NCI-H524 (cell line): ENCODE data around the gene EGLN1.

ENCODE experiments used
- DNase-seq, 2 experiments: peaks; one replicate each; lab custom pipeline; 2025; lab: John Stamatoyannopoulos, UW

The EGLN1 gene

GRCh38 chr1:231327617-231328016 lies 94.5 kb downstream of the EGLN1 start:
- no peak for DNase-seq

GRCh38 chr1:231326248-231326647 lies 95.8 kb downstream of the EGLN1 start:
- no peak for DNase-seq

GRCh38 chr1:231324660-231325059 lies 97.4 kb downstream of the EGLN1 start:
- no peak for DNase-seq

GRCh38 chr1:231322880-231323530 lies 99.1 kb downstream of the EGLN1 start:
- no peak for DNase-seq

GRCh38 chr1:231319080-231319479 lies 103.0 kb downstream of the EGLN1 start:
- no peak for DNase-seq

GRCh38 chr1:231318568-231318967 lies 103.5 kb downstream of the EGLN1 start:
- no peak for DNase-seq

- DNase-seq = no peak
Measured at GRCh38 chr1:231318015-231318355, 104.1 kb downstream of the EGLN1 start.

GRCh38 chr1:231317306-231318014 lies 104.6 kb downstream of the EGLN1 start:
- no peak for DNase-seq

- peak in 1 of 2 experiments; percentile 48 for DNase-seq
Measured at GRCh38 chr1:231315887-231316286, 106.2 kb downstream of the EGLN1 start.
